GM12891 (cell line): ENCODE results near the gene RAET1E.
"Not testable (repeated sequence)": the region's sequence is repeated elsewhere in the genome, so short reads cannot be mapped to it uniquely, and the experiment has no call there.

Source experiments
- DNase-seq: peaks from one replicate; pipeline ENCODE4 v3.0.0; 2011; ENCODE audit warnings: low spot score; ENCODE audit not compliant: insufficient read length
- FAIRE-seq: peaks from 2 replicates; lab custom pipeline; 2011; peaks lifted over from hg19 to GRCh38; lab: Jason Lieb, UNC
- PAX5 ChIP-seq: IDR thresholded peaks from 2 replicates; pipeline ENCODE4 v1.6.1; 2011; ENCODE audit warnings: low read length, moderate library complexity, mild to moderate bottlenecking; ENCODE audit not compliant: insufficient read depth, severe bottlenecking
- POLR2A ChIP-seq: IDR thresholded peaks from 2 replicates; pipeline ENCODE4 v1.6.1; 2011; ENCODE audit warnings: low read depth, low read length, control low read depth
- POLR2AphosphoS5 ChIP-seq: IDR thresholded peaks from 2 replicates; pipeline ENCODE4 v1.6.1; 2011; ENCODE audit warnings: low read depth, low read length, control low read depth
- POU2F2 ChIP-seq: IDR thresholded peaks from 2 replicates; pipeline ENCODE4 v1.6.1; 2011; ENCODE audit warnings: low read depth, mild to moderate bottlenecking, control low read depth, low read length, moderate library complexity
- SPI1 ChIP-seq: IDR thresholded peaks from 2 replicates; pipeline ENCODE4 v1.6.1; 2011; ENCODE audit warnings: low read depth, low read length, control low read depth
- TAF1 ChIP-seq: IDR thresholded peaks from 2 replicates; pipeline ENCODE4 v1.6.1; 2011; ENCODE audit warnings: low read depth, low read length, control low read depth

RAET1E gene

GRCh38 chr6:149872233-149872632 lies 25.7 kb downstream of the RAET1E start:
- no peak for TF ChIP-seq POU2F2
- TF ChIP-seq TAF1, result no peak
- no peak for TF ChIP-seq POLR2A
- no peak for TF ChIP-seq PAX5
- TF ChIP-seq POLR2AphosphoS5, result no peak
- no peak for TF ChIP-seq SPI1
- FAIRE-seq (no peak), DNase-seq (no peak)

- TF ChIP-seq PAX5 (no peak), POLR2AphosphoS5 (no peak), SPI1 (no peak), POLR2A (no peak), TAF1 (no peak), POU2F2 (no peak)
Observed at GRCh38 chr6:149871182-149871581, 26.7 kb downstream of the RAET1E start.

GRCh38 chr6:149869275-149869892 lies 28.5 kb downstream of the RAET1E start:
- no peak for FAIRE-seq
- TF ChIP-seq POU2F2 (no peak), SPI1 (no peak), POLR2A (no peak), POLR2AphosphoS5 (no peak), TAF1 (no peak), PAX5 (no peak)

More at GRCh38 chr6:149871182-149871581, 26.7 kb downstream of the RAET1E start:
- no peak for FAIRE-seq
- no peak for DNase-seq

DNA sequence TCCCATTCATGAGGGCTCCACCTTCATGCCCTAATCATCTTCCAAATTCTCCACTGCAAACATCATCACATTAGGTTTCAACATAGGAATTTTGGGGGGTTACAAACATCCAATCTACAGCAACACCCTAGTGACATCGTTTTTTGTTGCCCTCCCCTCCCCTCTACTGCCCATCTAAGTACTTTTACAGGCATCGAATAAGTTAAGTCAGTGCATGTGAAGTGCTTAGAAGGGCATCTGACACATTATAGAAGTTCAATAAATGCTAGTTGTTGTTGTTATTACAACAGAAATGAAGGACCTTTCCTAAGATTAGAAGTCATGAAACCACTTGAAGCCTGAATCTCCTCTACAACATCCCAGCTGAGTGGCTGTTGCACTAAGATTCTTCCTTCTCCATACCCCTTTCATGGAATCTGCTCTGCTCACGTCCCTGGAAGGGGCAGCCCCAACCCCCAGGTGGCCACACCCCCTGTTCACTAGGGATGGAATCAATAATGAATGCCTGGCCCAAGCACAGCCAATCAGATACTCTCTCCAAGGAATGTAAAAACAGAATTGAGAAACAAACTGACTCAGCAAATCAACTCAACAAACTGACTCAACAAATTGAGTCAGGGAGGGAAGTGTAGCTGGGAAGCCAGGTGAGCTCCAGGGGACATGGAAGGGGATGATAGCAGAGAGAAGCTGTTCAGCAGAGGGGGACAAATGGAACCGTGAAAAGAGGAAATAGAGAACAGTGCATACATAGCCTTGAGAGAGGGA lies 29.9 kb downstream of the RAET1E start:
- TF ChIP-seq POLR2AphosphoS5, result no peak
- no peak for TF ChIP-seq POU2F2
- no peak for TF ChIP-seq PAX5
- no peak for TF ChIP-seq POLR2A
- no peak for TF ChIP-seq TAF1
- no peak for TF ChIP-seq SPI1
- DNase-seq, result no peak
- no peak for FAIRE-seq

More at GRCh38 chr6:149869275-149869892, 28.5 kb downstream of the RAET1E start:
- no peak for DNase-seq

- TF ChIP-seq PAX5 (no peak), POU2F2 (no peak), POLR2AphosphoS5 (no peak), TAF1 (no peak), SPI1 (no peak), POLR2A (no peak)
- FAIRE-seq, result no peak
- DNase-seq, result peak; percentile 30
Observed at GRCh38 chr6:149864578-149865535, 33.1 kb downstream of the RAET1E start.

DNA sequence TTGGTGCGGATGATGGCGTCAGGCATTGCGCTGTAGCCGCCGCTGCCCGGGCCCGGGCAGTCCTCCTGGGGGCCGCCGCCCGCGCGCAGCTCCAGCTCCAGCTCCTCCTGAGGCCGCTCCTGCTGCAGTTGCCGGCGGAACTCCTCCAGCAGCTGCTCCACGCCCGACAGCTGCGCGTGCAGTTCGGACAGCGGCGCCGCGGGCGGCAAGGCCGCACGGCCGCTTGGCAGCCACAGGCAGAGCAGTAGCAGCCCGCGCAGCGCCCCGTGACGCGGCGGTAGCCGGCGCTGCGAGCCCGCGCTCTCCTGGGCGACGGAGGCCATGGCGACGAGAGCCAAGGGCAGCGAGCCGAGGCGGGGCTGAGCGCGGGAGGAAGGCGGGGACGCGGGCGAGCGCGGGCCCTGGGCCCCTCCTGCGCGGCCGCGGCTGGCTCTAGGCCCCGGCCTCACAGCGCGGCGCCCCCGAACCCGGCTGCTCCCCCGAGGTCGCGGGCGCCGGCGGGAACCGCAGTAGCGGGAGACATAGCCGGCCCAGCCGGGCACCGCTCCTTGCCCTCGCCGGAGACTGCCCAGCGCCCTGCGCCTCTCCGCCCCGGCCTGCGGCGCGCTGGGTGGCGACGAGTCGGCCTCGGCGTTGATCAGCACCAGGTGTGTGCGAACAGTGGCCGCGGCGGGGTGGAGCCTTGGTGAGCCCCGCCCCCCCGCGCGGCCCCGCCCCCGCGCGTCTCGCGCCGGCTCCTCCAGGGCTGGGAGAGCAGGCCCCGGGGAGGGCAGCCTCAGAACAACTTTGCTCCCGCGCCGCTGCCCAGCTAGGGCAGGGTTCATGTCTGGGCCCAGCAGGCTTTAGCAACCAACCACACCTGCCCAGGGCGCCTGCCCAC lies 34.0 kb downstream of the RAET1E start, which contains the start of gene LRP11:
LRP11 (minus strand) TSS at position 662 of the 880 bp plus-strand sequence; CDS start at position 323, 339 bp downstream.
- FAIRE-seq (peak; percentile 9), DNase-seq (peak; percentile 88)
- no peak for TF ChIP-seq PAX5
- TF ChIP-seq POU2F2, result no peak
- TF ChIP-seq SPI1, result no peak
- TF ChIP-seq TAF1, result no peak
- TF ChIP-seq POLR2AphosphoS5, result no peak
- TF ChIP-seq POLR2A, result no peak

DNA sequence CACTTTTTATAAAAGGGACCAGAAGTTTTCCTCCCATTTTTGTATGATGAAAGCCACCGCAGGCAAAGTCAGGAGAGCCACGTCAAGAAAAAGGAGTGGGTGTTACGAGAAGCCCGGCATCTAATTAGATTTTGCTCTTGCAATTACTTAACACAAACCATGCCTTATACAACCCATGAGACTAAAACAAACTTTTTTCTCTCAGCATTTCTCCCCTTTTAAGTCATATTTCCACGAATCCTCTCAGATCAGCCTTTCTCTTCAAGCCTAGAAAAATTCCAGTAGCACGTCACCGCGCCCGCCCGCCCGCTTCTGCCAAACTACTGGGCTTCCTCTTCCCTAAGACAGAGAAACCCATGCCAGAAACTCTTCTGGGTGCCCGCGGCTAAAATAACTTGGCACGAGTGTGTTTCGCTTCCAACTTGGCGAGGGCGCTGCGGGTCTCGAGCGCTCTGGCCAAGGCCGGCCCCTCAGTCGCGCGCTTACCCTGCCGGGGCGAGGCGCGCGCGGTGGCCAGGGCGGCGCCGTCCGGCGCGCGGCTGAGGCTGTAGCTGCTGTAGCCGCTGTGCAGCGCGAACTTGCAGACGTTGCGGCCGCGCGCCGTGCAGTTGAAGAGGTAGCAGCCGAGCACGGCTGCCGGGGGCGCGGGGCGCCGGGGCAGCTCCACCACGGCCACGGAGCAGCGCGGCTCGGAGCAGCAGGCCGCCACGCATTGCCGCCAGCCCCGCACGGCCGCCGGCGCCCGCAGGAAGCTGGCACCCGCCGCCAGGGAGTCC lies 34.8 kb downstream of the RAET1E start:
- TF ChIP-seq SPI1 (no peak), POLR2A (no peak), PAX5 (no peak), TAF1 (no peak), POLR2AphosphoS5 (no peak), POU2F2 (no peak)
- no peak for FAIRE-seq
- DNase-seq, result peak; percentile 31

DNA sequence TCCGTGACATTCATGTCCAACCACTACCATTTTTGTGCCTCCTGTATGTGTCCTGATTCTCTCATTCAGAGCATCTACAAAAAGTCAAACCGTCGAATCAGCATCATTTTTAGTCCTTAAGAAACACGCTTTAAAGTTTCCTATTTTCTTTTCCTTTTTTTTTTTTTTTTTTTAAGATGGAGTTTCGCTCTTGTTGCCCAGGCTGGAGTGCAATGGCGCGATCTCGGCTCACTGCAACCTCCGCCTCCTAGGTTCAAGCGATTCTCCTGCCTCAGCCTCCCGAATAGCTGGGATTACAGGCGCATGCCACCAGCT lies 35.5 kb downstream of the RAET1E start:
- not testable (repeated sequence) for DNase-seq, FAIRE-seq
